Naive thymus-derived CD8-positive, alpha-beta T cell (primary cell): Measurements from ENCODE around the gene SGSM2. TPM values are rescaled to one million over a fixed set of nuclear protein-coding genes. Genes with fewer than 3 reads are reported as not detected.

Experiments used
- ATAC-seq, 2 donors: fragments of 150-1000 bp; cut with Tn5 transposase in 1 of 2; sonication (Bioruptor Pico), chemical (Tn5 transposase) in 1 of 2; 1 replicate in 1 of 2; 2 replicates in 1 of 2; pipeline ENCODE4 v1.10.0; 2021; ENCODE audit warnings: mild to moderate bottlenecking in 2 of 2, moderate library complexity in 2 of 2
- POLR2A ChIA-PET: fragments of 350-600 bp; sonication (Branson Sonifier 250); formaldehyde crosslinking; loops from one replicate; lab custom pipeline; 2021; ENCODE audit warnings: antibody characterized with exemption; lab: Charles Lee
- DNase-seq, 10 donors: peaks; one replicate each; pipeline versions ENCODE4 v3.0.0 to v3.0.0-alpha.2; 2020 to 2022
- H3K27ac Mint-ChIP-seq, 10 donors: one replicate each; pipeline ENCODE4 v1.8.0; 2020 to 2022; ENCODE audit warnings: mild to moderate bottlenecking in 10 of 10, mixed read lengths in 10 of 10, moderate library complexity in 4 of 10, inconsistent platforms in 1 of 10
- H3K27me3 Mint-ChIP-seq, 5 donors: one replicate each; pipeline ENCODE4 v1.8.0; 2021 to 2022; ENCODE audit warnings: mixed read lengths in 5 of 5
- H3K36me3 Mint-ChIP-seq, 3 donors: one replicate each; pipeline ENCODE4 v1.8.0; 2020 to 2022; ENCODE audit warnings: mixed read lengths in 3 of 3, mild to moderate bottlenecking in 2 of 3, inconsistent platforms in 1 of 3
- H3K4me1 Mint-ChIP-seq, 4 donors: one replicate each; pipeline ENCODE4 v1.8.0; 2021 to 2022; ENCODE audit warnings: mixed read lengths in 4 of 4
- H3K4me3 Mint-ChIP-seq, 10 donors: one replicate each; pipeline ENCODE4 v1.8.0; 2020 to 2022; ENCODE audit warnings: mild to moderate bottlenecking in 10 of 10, mixed read lengths in 10 of 10, moderate library complexity in 6 of 10, inconsistent platforms in 1 of 10
- H3K9me3 Mint-ChIP-seq, 9 donors: one replicate each; pipeline ENCODE4 v1.8.0; 2020 to 2022; ENCODE audit warnings: mixed read lengths in 9 of 9, mild to moderate bottlenecking in 3 of 9, inconsistent platforms in 1 of 9, moderate library complexity in 1 of 9
- polyA plus RNA-seq, 3 donors: library from polyadenylated mRNA; unstranded; fragments of 300-500 nt; fragmentation: Illumina TruSeq; gene quantifications; one replicate each; pipeline ENCODE4 v1.2.3, GENCODE V29; 2021
- total RNA-seq, 8 experiments: library from RNA in 2 of 8; stranded (reverse) in 2 of 8; gene quantifications; one replicate each; pipeline ENCODE4 v1.2.3 and lab custom pipeline; 2021 to 2026

SGSM2 gene
- total and polyA plus RNA-seq, 5 experiments from 2014 or later = 12.1 to 179 (median 22.6) TPM

DNA sequence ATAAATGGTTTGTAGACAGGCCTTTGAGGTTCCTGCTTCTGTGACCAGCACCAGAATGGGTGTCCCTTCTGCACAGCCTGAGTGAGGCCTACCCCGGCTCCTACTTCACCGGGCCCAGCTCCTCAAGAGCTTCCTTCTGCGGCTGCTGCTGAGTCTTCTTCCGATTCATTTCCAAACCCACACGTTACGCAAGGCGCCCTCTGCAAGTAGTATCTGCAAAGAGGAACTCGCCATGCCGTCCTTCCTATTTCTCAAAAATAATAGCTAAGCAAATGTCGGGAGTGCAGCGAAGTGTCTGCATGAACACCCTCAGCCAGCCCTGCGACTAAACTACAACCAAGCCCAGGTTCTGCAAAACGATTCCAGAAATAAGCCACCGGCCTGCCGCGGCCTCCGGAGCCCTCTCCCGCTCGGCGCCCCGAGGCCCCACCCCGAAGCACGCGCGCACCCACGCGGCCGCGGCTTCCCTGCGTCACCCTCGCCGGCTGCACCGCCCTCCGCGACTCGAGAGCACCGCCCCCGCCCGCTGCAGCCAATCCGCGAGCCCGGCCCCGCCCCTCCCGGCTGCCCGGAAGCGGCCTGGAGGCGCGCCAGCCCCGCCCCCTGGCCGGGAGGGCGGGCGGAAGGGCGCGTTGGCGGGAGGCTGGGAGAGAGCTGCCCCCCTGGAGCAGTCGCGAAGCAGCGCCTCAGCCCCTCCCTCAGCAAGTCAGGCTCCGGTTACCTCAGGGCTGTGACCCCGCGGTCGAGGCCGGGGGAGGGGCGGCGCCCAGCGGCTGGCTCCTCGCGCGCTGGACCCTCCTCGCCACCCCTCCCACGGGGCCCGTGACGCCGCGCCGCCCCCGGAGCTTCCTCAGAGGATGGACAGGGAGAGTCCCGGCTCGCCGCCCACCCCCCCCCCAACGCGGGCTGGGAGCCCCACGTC is 55.2 kb downstream of the SGSM2 start:
- peak; percentile 67 to 68 for ATAC-seq
- peak; percentile 95 to 100 (median 98) for DNase-seq
- Mint-ChIP-seq H3K4me1 (peaks cover 33 to 69% (median 58%) of the 10 kb centered on the region in 4 donors), H3K27ac (peak overlapping the region; percentile 91 to 99 (median 97)), H3K4me3 (peak overlapping the region; percentile 87 to 99 (median 95)), H3K9me3 (peaks cover 0 to 3% (median 0%) of the 10 kb centered on the region in 9 donors), H3K27me3 (no peaks in the 10 kb centered on the region), H3K36me3 (peaks cover 0 to 17% (median 0%) of the 10 kb centered on the region in 3 donors)
- POLR2A ChIA-PET = interaction anchor here (0.6 to 4.5 kb wide), 15 partner anchors 8 to 1008 kb away, joined by 3 to 66 read pairs (median 3); partner anchors contain the start of genes METTL16, MNT, SGSM2 and TSR1

DNA sequence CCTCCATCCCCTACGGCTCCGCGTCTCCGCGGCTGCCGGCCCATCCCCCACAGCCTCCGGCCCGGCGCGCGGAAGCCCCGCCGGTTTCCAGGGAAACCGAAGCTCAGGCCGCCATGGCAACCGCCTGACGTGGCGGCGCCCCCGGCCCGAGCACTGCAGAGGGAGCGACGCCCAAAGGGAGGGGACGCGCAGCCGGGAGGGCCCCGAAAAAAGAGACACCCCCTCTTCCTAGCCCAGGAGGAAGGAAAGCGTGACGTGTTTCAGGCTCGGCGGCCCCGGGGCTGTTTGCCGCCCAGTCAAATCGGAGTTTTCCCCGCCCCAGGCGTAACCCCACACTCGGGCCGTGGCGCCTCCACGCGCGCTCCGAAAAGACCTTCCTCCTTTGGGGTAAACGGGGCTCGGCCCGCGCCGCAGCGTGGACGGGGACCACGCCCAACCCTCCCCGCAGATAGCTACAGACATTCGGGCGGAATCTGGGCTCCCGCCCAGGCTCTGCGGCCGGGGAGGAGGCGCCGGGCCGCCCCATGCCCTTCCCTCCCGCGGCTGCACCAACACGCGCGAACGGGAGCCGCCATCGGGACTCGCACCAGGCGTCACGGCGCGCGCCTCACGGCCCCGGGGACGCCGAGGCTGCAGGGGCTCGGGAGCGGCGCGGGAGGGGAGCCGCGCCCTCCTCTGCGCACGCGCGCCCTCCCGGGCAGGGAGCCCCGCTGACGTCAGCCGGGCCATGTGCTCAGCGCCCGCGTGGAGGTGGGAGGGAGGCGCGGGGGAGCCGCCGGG is 56.1 kb downstream of the SGSM2 start:
- Mint-ChIP-seq H3K27ac (peak overlapping the region; percentile 76 to 99 (median 97)), H3K27me3 (no peaks in the 10 kb centered on the region), H3K36me3 (peaks cover 0 to 10% (median 0%) of the 10 kb centered on the region in 3 donors), H3K4me1 (peaks cover 33 to 72% (median 62%) of the 10 kb centered on the region in 4 donors), H3K4me3 (peak overlapping the region; percentile 83 to 99 (median 88)), H3K9me3 (peaks cover 0 to 3% (median 0%) of the 10 kb centered on the region in 9 donors)
- DNase-seq (peak; percentile 87 to 97 (median 92)), ATAC-seq (peak; percentile 50 to 63)
- POLR2A ChIA-PET = interaction anchor here (0.6 to 4.5 kb wide), 13 partner anchors 8 to 1009 kb away, joined by 3 to 66 read pairs (median 3); partner anchors contain the start of genes METTL16, MNT, SGSM2 and TSR1

DNA sequence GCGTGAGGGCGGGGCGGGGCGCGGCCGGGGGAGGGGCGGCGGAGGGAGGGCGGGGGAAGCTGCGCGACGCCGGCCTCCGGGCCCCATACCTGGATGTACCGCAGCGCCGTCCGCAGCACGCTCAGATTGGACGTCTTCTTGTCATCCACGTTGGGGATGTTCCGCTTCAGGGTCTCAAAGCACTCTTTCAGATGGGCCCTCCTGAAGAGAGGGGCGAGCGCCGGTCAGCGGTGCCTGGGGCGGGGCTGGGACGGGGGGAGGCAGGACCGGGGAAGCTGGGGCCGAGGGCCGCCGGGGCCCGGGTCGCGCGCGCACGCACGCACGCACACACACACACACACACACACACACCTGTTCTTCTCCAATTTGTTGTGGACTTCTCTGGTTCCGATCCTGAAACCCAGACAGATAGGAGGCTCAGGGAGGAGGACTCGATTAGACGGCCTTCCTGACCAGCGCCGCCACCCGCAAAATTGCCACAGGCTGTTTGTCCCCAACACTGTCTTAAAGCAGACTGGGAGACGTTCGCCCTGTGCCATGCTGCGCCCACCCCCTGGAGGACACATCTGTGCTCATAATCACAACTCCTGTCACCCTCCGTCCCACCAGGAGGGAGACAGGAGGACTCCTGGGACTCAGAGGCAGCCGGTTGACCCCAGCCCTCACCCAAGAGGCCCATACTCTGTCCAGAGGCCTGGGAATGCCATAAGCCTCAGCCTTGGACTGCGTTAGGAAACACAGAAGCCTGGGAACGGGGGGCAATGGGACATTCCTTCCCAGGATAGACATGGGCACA is 56.9 kb downstream of the SGSM2 start:
- H3K9me3 Mint-ChIP-seq = peaks cover 0 to 3% (median 0%) of the 10 kb centered on the region in 9 donors
- H3K27me3 Mint-ChIP-seq = no peaks in the 10 kb centered on the region
- DNase-seq (peak in 1 of 10 donors; percentile 16), ATAC-seq (no peak)
- POLR2A ChIA-PET = interaction anchor here (0.7 to 4.5 kb wide), 6 partner anchors 7 to 117 kb away, joined by 3 to 66 read pairs (median 10); partner anchors contain the start of genes METTL16, MNT, SGSM2 and TSR1
- peak overlapping the region; percentile 66 to 94 (median 86) for H3K27ac Mint-ChIP-seq
- peaks cover 0 to 2% (median 0%) of the 10 kb centered on the region in 3 donors for H3K36me3 Mint-ChIP-seq
- H3K4me3 Mint-ChIP-seq = peak overlapping the region; percentile 63 to 99 (median 82)
- peaks cover 32 to 72% (median 65%) of the 10 kb centered on the region in 4 donors for H3K4me1 Mint-ChIP-seq

DNA sequence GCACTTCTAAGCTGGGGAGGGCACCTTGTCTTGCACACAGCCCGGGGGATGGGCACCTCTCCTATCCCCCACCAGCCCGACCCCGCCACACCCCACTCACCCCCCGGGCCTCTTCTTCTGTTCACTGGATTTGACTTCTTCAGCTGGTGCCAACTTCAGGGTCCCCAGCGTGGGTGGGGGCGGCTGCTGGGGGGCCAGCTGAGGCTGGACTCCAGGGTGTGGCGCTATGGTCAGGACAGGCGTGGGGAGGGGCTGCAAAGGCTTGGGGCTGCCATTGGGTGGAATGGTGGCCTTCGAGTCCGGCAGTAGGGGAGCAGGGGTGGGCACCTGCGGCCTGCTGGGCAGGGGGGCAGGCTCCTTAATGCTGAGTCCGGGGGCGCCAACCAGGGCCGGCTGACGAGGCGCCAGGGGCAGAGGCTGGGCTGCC is 57.5 kb downstream of the SGSM2 start:
- H3K4me1 Mint-ChIP-seq = peaks cover 34 to 71% (median 63%) of the 10 kb centered on the region in 4 donors
- POLR2A ChIA-PET = no interaction called here
- H3K27me3 Mint-ChIP-seq = no peaks in the 10 kb centered on the region
- ATAC-seq (no peak), DNase-seq (no peak)
- peaks cover 0 to 3% (median 0%) of the 10 kb centered on the region in 9 donors for H3K9me3 Mint-ChIP-seq
- H3K27ac Mint-ChIP-seq = peak overlapping the region in 4 of 10 donors; percentile 71 to 93 (median 89)
- no peaks in the 10 kb centered on the region for H3K36me3 Mint-ChIP-seq
- H3K4me3 Mint-ChIP-seq = peak overlapping the region in 7 of 10 donors; percentile 6 to 99 (median 83)

DNA sequence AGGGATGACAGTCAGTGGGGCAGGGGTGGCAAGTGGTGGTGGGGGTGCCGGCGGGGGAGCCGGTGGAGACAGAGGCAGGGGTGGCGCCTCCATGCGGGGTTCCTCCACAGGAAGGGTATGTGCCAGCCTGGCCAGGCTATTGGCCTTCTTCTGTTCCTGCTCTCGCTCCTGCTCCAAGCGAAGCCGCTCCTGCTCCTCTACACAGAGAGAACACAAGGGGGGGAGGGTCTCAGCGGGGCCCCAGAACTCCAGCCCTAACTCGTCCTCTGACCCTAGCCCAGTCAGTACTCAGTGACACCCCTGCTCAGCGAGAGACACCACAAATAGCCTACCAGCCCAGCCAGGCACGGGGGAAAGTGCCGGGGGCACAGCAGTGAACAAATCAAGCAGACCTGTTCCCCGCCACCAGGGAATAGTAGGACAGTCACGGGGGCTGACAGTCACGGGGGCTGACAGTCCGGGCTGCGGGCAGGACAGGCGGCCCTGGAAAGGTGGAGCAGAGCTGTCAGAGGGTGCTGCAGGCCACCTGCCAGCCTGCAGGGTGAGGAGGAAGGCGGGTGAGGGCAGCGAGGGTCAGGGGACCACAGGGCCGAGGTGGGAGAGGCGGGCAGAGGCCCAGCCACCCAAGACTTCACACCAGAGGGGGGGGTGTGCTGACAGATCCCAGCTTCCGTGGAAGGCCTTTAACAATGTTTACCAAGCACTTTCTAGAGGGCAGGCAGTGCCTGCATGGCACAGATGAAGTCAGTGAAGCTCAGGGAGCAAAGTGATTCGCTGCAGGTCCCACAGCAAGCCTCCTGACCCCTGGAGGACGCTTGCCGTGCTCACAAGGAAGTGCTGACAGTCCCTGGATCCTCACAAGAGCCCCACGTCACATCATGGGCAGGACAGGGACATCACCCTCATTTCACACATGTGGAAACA is 58.2 kb downstream of the SGSM2 start:
- Mint-ChIP-seq H3K9me3 (peaks cover 0 to 3% (median 0%) of the 10 kb centered on the region in 9 donors), H3K36me3 (no peaks in the 10 kb centered on the region), H3K4me3 (peak overlapping the region; percentile 23 to 99 (median 73)), H3K27ac (peak overlapping the region in 9 of 10 donors; percentile 57 to 90 (median 68)), H3K4me1 (peaks cover 36 to 64% (median 59%) of the 10 kb centered on the region in 4 donors), H3K27me3 (no peaks in the 10 kb centered on the region)
- ATAC-seq = no peak
- DNase-seq = no peak
- POLR2A ChIA-PET = interaction anchor here (0.9 kb wide), 1 partner anchor 15 kb away, joined by 3 read pairs; no protein-coding TSS in a partner anchor

DNA sequence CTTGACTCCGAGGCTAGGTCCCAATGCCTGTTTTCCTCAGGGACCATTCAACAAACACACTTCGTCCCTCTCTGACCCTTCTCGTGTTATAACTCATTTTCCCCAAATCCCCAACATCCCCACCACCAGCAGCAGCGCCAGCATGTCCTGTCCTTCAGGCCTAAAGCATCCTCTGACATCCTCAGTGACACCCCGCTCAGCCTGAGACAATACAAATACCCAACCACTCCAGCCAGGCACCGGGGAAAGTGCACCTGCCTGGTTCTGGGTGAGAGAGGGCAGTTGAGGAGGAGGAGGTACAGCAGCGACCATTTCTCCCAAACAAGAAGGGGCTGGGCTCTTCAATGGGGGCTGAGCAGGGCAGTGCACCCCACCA is 58.9 kb downstream of the SGSM2 start:
- peaks cover 36 to 57% (median 56%) of the 10 kb centered on the region in 4 donors for H3K4me1 Mint-ChIP-seq
- no peaks in the 10 kb centered on the region for H3K36me3 Mint-ChIP-seq
- peak overlapping the region; percentile 38 to 99 (median 73) for H3K4me3 Mint-ChIP-seq
- ATAC-seq (no peak), DNase-seq (no peak)
- peaks cover 0 to 3% (median 0%) of the 10 kb centered on the region in 9 donors for H3K9me3 Mint-ChIP-seq
- H3K27me3 Mint-ChIP-seq = no peaks in the 10 kb centered on the region
- POLR2A ChIA-PET = interaction anchor here (0.9 kb wide), 1 partner anchor 14 kb away, joined by 3 read pairs; no protein-coding TSS in a partner anchor
- peak overlapping the region in 9 of 10 donors; percentile 57 to 84 (median 67) for H3K27ac Mint-ChIP-seq

DNA sequence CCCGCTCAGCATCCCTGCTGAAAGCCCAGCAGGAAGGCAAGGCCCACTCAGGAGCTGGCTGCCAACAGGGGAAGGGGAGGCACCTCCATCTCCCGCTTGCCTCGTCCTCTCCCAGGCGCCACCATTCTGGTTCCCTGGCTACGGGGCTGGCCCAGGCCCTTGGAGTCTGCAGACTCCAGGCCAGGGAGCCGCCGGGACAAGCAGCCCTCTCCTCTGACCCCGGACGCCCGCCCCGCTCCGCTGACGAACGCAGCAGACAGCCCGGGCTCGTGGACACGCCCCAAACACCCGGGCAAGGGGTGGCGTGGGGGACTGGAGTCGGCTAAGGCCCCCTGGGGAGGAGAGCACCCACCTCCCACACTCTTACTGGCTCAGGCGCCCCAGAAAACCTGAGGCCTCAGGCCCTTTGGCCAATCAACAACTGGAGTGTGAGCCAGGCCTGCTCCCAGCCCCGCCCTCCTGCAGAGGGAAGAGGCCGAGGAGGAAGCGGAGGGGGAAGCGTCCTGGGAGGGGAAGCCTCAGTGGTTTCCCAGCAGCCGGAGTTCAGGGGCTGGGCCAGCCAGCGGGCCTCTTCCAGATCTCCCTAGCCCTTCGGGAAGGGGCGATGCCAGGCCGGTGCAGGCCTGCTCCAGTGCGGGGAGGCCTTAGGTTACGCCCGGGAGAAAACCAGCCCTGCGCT is 59.4 kb downstream of the SGSM2 start:
- POLR2A ChIA-PET = no interaction called here
- no peaks in the 10 kb centered on the region for H3K36me3 Mint-ChIP-seq
- H3K4me3 Mint-ChIP-seq = peak overlapping the region in 9 of 10 donors; percentile 38 to 100 (median 78)

DNA sequence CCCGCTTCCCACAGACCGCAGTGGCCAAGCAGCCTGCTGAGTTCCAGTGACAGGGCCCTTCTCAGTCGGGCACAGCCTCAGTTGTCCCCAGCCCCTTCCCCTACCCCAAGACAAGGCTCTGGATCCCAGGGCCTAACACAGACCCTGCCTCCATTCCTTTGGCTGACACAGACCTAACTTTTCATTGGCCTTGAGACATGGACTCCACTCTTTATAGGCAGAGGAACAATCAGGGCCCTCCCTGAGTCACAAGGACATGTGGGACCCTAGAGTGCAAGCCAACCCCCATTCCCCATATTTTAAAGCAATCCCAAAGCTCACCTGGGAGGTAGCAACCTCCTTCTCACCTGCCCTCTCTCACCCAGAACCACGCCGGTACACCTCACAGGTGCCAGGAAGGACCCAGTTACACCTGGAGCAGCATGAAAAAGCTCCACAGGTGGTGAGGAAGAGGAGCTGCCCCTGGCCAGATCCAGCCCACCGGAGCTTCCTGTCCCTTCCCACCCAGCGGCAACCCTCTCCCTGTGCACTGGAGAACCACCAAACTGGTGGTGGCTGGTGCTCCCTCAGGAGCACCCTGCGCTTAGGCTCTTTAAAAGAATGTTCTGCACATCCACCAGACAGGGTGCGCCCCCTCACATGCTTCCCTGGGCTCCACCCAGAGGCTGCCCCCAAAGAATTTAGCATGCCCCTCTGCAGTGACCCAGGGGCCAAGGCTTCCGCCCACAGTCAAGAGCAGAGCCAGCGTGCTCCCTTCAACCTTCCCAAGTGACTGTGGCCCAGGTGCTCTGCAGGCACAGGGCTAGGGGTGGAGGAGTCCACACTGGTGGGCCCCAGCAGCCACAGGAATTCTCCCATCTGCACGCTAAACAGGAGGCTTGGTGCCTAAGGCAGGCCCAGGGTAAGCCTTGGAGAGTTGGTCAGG is 60.2 kb downstream of the SGSM2 start:
- peaks cover 0 to 3% (median 0%) of the 10 kb centered on the region in 9 donors for H3K9me3 Mint-ChIP-seq
- H3K27me3 Mint-ChIP-seq = no peaks in the 10 kb centered on the region
- H3K27ac Mint-ChIP-seq = peak overlapping the region; percentile 53 to 100 (median 79)
- H3K36me3 Mint-ChIP-seq = no peaks in the 10 kb centered on the region
- peaks cover 28 to 51% (median 47%) of the 10 kb centered on the region in 4 donors for H3K4me1 Mint-ChIP-seq
- DNase-seq (no peak), ATAC-seq (no peak)
- peak overlapping the region; percentile 29 to 100 (median 80) for H3K4me3 Mint-ChIP-seq
- POLR2A ChIA-PET = interaction anchor here (1.2 to 5.1 kb wide), 3 partner anchors 15 to 60 kb away, joined by 3 to 38 read pairs (median 8); partner anchors contain the start of genes SGSM2 and TSR1

More for the DNA sequence above, 59.4 kb downstream of the SGSM2 start:
- Mint-ChIP-seq H3K27ac (peak overlapping the region in 6 of 10 donors; percentile 53 to 100 (median 82)), H3K4me1 (peaks cover 32 to 54% (median 51%) of the 10 kb centered on the region in 4 donors), H3K9me3 (peaks cover 0 to 3% (median 0%) of the 10 kb centered on the region in 9 donors), H3K27me3 (no peaks in the 10 kb centered on the region)
- no peak for ATAC-seq
- DNase-seq = peak in 7 of 10 donors; percentile 21 to 64 (median 40)

DNA sequence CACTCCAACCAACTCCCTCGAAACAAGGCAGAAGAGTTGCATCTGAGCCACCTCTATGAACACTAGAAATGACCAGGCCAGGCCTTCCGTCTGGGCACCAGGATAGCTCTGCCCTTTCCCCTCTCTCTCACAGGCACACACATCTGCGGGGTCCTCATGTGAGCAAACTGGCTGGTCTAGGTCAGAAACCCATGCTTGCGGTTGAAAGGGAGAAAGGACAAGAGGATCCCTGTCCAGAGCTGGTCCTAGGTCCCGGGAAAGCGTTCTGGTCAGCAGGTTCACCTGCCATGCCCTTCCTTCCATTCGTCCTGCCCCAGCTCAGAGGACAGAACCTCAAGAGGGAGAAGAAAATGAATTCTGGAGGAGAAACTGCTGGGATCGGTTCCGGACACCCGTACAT is 60.9 kb downstream of the SGSM2 start:
- peak in 1 of 10 donors; percentile 13 for DNase-seq
- no peaks in the 10 kb centered on the region for H3K27me3 Mint-ChIP-seq
- no peak for ATAC-seq
- H3K4me1 Mint-ChIP-seq = peaks cover 31 to 57% (median 52%) of the 10 kb centered on the region in 4 donors
- POLR2A ChIA-PET = interaction anchor here (1.2 to 5.1 kb wide), 3 partner anchors 16 to 61 kb away, joined by 3 to 38 read pairs (median 8); partner anchors contain the start of genes SGSM2 and TSR1
- no peaks in the 10 kb centered on the region for H3K36me3 Mint-ChIP-seq
- peak overlapping the region; percentile 8 to 100 (median 79) for H3K27ac Mint-ChIP-seq
- peak overlapping the region; percentile 28 to 100 (median 80) for H3K4me3 Mint-ChIP-seq
- H3K9me3 Mint-ChIP-seq = peaks cover 0 to 3% (median 0%) of the 10 kb centered on the region in 9 donors
